Body of pancreas (tissue), 4 donors: ENCODE measurements around the gene EMC8.

Source experiments
- POLR2A ChIP-seq, 3 donors: fragments of 450-650 bp; IDR thresholded peaks; one replicate each; pipeline ENCODE4 v1.6.1; 2016; ENCODE audit warnings: antibody characterized with exemption in 3 of 3, mild to moderate bottlenecking in 2 of 3
- TF ChIP-seq, protein P1 (sequence below), 7 experiments: fragments of 450-650 bp in 4 of 7; fragments of 200-600 bp in 3 of 7; sonication (generic) in 3 of 7; IDR thresholded peaks; one replicate each; pipeline ENCODE4 v1.5.1; 2016 to 2019; ENCODE audit warnings: antibody characterized with exemption in 7 of 7

DNA sequence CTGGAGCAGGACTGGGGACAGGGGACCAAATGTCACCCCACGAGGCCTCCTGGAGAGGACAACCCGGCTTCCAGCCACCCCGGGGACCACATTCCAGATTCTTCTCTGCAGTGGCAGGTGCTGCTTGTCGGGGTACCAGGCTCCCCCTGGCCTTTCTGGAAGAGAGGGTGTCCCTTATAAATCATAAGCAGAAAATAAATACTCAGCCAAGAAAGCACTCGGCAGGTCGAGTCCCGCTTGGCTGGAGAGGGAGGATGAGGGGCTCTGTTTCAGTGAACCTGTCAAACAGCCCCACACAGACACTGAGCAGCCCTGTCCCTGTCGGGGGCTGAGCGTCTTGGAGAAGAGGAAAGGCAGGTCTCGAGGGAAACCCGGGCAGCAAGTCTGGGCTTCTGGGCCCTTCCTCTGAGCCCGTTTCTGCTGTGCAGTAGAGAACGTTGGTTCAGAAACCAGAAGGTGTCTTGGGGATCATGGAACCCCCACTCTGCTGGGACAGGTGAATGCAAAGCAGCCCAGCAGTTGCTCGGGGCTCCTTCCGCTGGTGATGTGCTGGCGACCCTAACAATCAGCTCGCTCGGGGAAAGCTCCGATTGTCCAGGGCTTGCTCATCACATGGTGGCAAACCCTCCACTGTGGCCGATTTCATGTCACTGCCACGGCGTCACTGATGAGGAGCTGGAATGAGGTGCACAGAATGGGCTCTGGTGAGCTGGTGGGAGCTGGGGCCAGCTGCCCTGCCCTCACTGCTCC lies 36.8 kb upstream of the EMC8 start:
- TF ChIP-seq, protein P1, sequence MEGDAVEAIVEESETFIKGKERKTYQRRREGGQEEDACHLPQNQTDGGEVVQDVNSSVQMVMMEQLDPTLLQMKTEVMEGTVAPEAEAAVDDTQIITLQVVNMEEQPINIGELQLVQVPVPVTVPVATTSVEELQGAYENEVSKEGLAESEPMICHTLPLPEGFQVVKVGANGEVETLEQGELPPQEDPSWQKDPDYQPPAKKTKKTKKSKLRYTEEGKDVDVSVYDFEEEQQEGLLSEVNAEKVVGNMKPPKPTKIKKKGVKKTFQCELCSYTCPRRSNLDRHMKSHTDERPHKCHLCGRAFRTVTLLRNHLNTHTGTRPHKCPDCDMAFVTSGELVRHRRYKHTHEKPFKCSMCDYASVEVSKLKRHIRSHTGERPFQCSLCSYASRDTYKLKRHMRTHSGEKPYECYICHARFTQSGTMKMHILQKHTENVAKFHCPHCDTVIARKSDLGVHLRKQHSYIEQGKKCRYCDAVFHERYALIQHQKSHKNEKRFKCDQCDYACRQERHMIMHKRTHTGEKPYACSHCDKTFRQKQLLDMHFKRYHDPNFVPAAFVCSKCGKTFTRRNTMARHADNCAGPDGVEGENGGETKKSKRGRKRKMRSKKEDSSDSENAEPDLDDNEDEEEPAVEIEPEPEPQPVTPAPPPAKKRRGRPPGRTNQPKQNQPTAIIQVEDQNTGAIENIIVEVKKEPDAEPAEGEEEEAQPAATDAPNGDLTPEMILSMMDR (IDR thresholded peaks at IDR 0.05), result no peak
- no peak for TF ChIP-seq POLR2A (IDR thresholded peaks at IDR 0.05)
